AG08395 (cell line): ENCODE measurements around the gene TMEM187.

Source experiments
- DNase-seq: peaks from one replicate; pipeline ENCODE4 v3.0.0; 2012; ENCODE audit warnings: mixed read lengths, low spot score

Gene TMEM187

GRCh38 chrX:153935326-153935851 is 37.2 kb upstream of the TMEM187 start:
- DNase-seq: no peak

GRCh38 chrX:153937056-153937455 is 35.5 kb upstream of the TMEM187 start:
- DNase-seq: no peak

- DNase-seq: no peak
These were observed 34.2 kb upstream of the TMEM187 start for GRCh38 chrX:153938226-153938786.

- no peak for DNase-seq
These were observed 33.0 kb upstream of the TMEM187 start for GRCh38 chrX:153939573-153939972.

- no peak for DNase-seq
These were observed 31.0 kb upstream of the TMEM187 start for GRCh38 chrX:153941336-153942252.

GRCh38 chrX:153944140-153944799 is 28.3 kb upstream of the TMEM187 start, which contains the start of gene RENBP:
Gene RENBP, minus strand, starts transcription at chrX:153944643. Its CDS starts 33 bp downstream, at chrX:153944610.
- no peak for DNase-seq

- no peak for DNase-seq
These were observed 27.8 kb upstream of the TMEM187 start for GRCh38 chrX:153944800-153945150.

GRCh38 chrX:153945956-153946943 is 26.3 kb upstream of the TMEM187 start:
- DNase-seq: no peak

- DNase-seq: peak; percentile 82
These were observed 25.4 kb upstream of the TMEM187 start for GRCh38 chrX:153947009-153947769.

- DNase-seq: no peak
These were observed 24.5 kb upstream of the TMEM187 start for GRCh38 chrX:153948002-153948466.

- DNase-seq: no peak
These were observed 23.4 kb upstream of the TMEM187 start for GRCh38 chrX:153948847-153949805.

GRCh38 chrX:153950127-153950526 is 22.4 kb upstream of the TMEM187 start:
- DNase-seq: no peak

GRCh38 chrX:153951683-153952372 is 20.7 kb upstream of the TMEM187 start:
- no peak for DNase-seq

GRCh38 chrX:153952373-153953026 is 20.1 kb upstream of the TMEM187 start:
- DNase-seq: no peak

GRCh38 chrX:153953342-153953830 is 19.2 kb upstream of the TMEM187 start:
- DNase-seq: peak; percentile 79

GRCh38 chrX:153953892-153954557 is 18.5 kb upstream of the TMEM187 start:
- DNase-seq: no peak

- no peak for DNase-seq
These were observed 17.9 kb upstream of the TMEM187 start for GRCh38 chrX:153954558-153955227.
